ENCODE measurements around the gene EPHA3.

DNA sequence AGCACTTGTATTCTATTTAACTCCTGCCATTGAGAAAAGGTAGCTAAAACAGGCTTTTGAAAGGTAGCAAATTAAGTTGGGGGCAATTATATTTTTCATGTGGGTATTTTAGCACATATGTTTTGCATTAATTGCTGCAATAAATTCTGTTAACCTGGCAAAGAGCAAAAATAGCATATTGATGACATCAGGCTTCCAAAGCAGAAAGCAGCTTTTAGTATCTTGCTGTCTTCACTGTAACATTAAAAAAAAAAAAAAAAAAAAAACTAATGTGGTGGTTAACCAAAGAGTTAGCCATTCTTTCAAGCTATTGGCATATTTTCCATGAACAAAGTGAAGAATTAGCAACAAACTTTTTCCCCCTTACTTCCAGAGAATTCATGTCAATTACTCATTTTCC lies 9.1 kb downstream of the EPHA3 start:
- TF ChIP-seq, protein P1, sequence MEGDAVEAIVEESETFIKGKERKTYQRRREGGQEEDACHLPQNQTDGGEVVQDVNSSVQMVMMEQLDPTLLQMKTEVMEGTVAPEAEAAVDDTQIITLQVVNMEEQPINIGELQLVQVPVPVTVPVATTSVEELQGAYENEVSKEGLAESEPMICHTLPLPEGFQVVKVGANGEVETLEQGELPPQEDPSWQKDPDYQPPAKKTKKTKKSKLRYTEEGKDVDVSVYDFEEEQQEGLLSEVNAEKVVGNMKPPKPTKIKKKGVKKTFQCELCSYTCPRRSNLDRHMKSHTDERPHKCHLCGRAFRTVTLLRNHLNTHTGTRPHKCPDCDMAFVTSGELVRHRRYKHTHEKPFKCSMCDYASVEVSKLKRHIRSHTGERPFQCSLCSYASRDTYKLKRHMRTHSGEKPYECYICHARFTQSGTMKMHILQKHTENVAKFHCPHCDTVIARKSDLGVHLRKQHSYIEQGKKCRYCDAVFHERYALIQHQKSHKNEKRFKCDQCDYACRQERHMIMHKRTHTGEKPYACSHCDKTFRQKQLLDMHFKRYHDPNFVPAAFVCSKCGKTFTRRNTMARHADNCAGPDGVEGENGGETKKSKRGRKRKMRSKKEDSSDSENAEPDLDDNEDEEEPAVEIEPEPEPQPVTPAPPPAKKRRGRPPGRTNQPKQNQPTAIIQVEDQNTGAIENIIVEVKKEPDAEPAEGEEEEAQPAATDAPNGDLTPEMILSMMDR (IDR thresholded peaks at IDR 0.05) = no peak
- no peak for TF ChIP-seq EP300 (IDR thresholded peaks at IDR 0.05)
- TF ChIP-seq POLR2A (IDR thresholded peaks at IDR 0.05) = no peak
- TF ChIP-seq POLR2AphosphoS5 (IDR thresholded peaks at IDR 0.05) = no peak

All from suprapubic skin (tissue), 4 donors.